Neural progenitor cell (in vitro differentiated cells): ENCODE results near the gene VASH2. TPM values are rescaled to one million over a fixed set of nuclear protein-coding genes. Genes with fewer than 3 reads are reported as not detected.

Source experiments
- DNase-seq: peaks from one replicate; pipeline ENCODE4 v3.0.0-alpha.2; 2016; ENCODE audit warnings: low spot score
- H2AFZ ChIP-seq: fragments of 200-600 bp; sonication (generic); replicated peaks from 2 replicates; pipeline ENCODE4 v1.6.1; 2016; ENCODE audit warnings: antibody characterized with exemption
- H3F3A ChIP-seq: fragments of 200-600 bp; sonication (generic); 2 replicates; pipeline ENCODE4 v1.6.1; 2016; ENCODE audit warnings: antibody characterized with exemption, low read depth
- H3K27ac ChIP-seq: fragments of 200-600 bp; sonication (generic); 2 replicates; pipeline ENCODE4 v1.5.1; 2016; ENCODE audit warnings: mild to moderate bottlenecking
- H3K27me3 ChIP-seq: fragments of 200-600 bp; sonication (generic); 2 replicates; pipeline ENCODE4 v1.6.1; 2016; ENCODE audit warnings: mild to moderate bottlenecking, moderate library complexity
- H3K36me3 ChIP-seq: fragments of 200-600 bp; sonication (generic); 2 replicates; pipeline ENCODE4 v1.5.1; 2016
- H3K4me1 ChIP-seq: fragments of 200-600 bp; sonication (generic); 2 replicates; pipeline ENCODE4 v1.6.1; 2016; ENCODE audit warnings: mixed run types
- H3K4me2 ChIP-seq: fragments of 200-600 bp; sonication (generic); 2 replicates; pipeline ENCODE4 v1.6.1; 2016
- H3K4me3 ChIP-seq: fragments of 200-600 bp; sonication (generic); 2 replicates; pipeline ENCODE4 v1.5.1; 2016
- H3K79me2 ChIP-seq: fragments of 200-600 bp; sonication (generic); 2 replicates; pipeline ENCODE4 v1.6.1; 2016; ENCODE audit warnings: low read depth
- H3K9ac ChIP-seq: fragments of 200-600 bp; sonication (generic); 2 replicates; pipeline ENCODE4 v1.6.1; 2016
- H3K9me3 ChIP-seq: fragments of 200-600 bp; sonication (generic); 2 replicates; pipeline ENCODE4 v1.5.1; 2016; ENCODE audit warnings: low read depth
- H4K20me1 ChIP-seq: fragments of 200-600 bp; sonication (generic); 2 replicates; pipeline ENCODE4 v1.6.1; 2016; ENCODE audit warnings: low read depth
- H3K27ac Mint-ChIP-seq: 3 replicates; pipeline ENCODE4 v1.8.0; 2021; ENCODE audit warnings: mixed read lengths
- H3K27me3 Mint-ChIP-seq: 2 replicates; pipeline ENCODE4 v1.8.0; 2022; ENCODE audit warnings: low read depth, mild to moderate bottlenecking, inconsistent platforms, moderate library complexity, mixed read lengths; ENCODE audit not compliant: insufficient read depth
- H3K36me3 Mint-ChIP-seq: 3 replicates; pipeline ENCODE4 v1.8.0; 2021; ENCODE audit warnings: mixed read lengths
- H3K4me1 Mint-ChIP-seq: 3 replicates; pipeline ENCODE4 v1.8.0; 2021; ENCODE audit warnings: mixed read lengths
- H3K4me3 Mint-ChIP-seq: 3 replicates; pipeline ENCODE4 v1.8.0; 2021; ENCODE audit warnings: mild to moderate bottlenecking, moderate library complexity, mixed read lengths
- H3K9me3 Mint-ChIP-seq: 3 replicates; pipeline ENCODE4 v1.8.0; 2020; ENCODE audit warnings: mixed read lengths
- CTCF ChIP-seq: fragments of 200-600 bp; sonication (generic); IDR thresholded peaks from 2 replicates; pipeline ENCODE4 v1.5.1; 2017; ENCODE audit warnings: antibody characterized with exemption, mild to moderate bottlenecking
- EZH2 ChIP-seq: fragments of 200-600 bp; sonication (generic); IDR thresholded peaks from 2 replicates; pipeline ENCODE4 v1.6.1; 2017; ENCODE audit warnings: antibody characterized with exemption, mild to moderate bottlenecking, moderate library complexity
- EZH2phosphoT487 ChIP-seq: fragments of 200-600 bp; sonication (generic); IDR thresholded peaks from 2 replicates; pipeline ENCODE4 v1.6.1; 2017; ENCODE audit warnings: antibody characterized with exemption
- total RNA-seq: library from RNA; depleted of rRNA; stranded (reverse); fragments of >200 nt; gene quantifications from 2 replicates; pipeline ENCODE4 v1.2.3, GENCODE V29; 2015; ENCODE audit warnings: low replicate concordance

The VASH2 gene
- total RNA-seq, 1 donor from 2014 or later, result 5.2 TPM

- H3K27ac ChIP-seq, result no peak overlapping the region
These were observed 7.5 kb upstream of the VASH2 start for GRCh38 chr1:212942679-212943392.

GRCh38 chr1:212943393-212943710, 7.0 kb upstream of the VASH2 start:
- Mint-ChIP-seq H3K27me3 (peaks cover 7% of the 10 kb centered on the region), H3K36me3 (peaks cover 5% of the 10 kb centered on the region), H3K4me1 (no peaks in the 10 kb centered on the region), H3K4me3 (no peak overlapping the region), H3K9me3 (peaks cover 5% of the 10 kb centered on the region), H3K27ac (no peak overlapping the region)
- H3K79me2 ChIP-seq, result no peaks in the 10 kb centered on the region
- no peak for TF ChIP-seq EZH2phosphoT487
- no peak for TF ChIP-seq CTCF
- TF ChIP-seq EZH2, result no peak
- no peaks in the 10 kb centered on the region for H3K9me3 ChIP-seq
- H3F3A ChIP-seq, result no peaks in the 10 kb centered on the region
- H3K4me2 ChIP-seq, result no peak overlapping the region
- no peaks in the 10 kb centered on the region for H4K20me1 ChIP-seq
- H3K4me3 ChIP-seq, result no peak overlapping the region
- peaks cover under 1% of the 10 kb centered on the region for H3K27me3 ChIP-seq
- no peaks in the 10 kb centered on the region for H3K36me3 ChIP-seq
- no peak overlapping the region for H3K9ac ChIP-seq
- DNase-seq, result no peak
- H3K27ac ChIP-seq, result no peak overlapping the region
- H3K4me1 ChIP-seq, result no peaks in the 10 kb centered on the region
- no peak overlapping the region for H2AFZ ChIP-seq

More at GRCh38 chr1:212942679-212943392, 7.5 kb upstream of the VASH2 start:
- H3K9me3 ChIP-seq, result no peaks in the 10 kb centered on the region
- Mint-ChIP-seq H3K27ac (no peak overlapping the region), H3K4me3 (no peak overlapping the region), H3K36me3 (peaks cover 5% of the 10 kb centered on the region), H3K9me3 (peaks cover 5% of the 10 kb centered on the region), H3K27me3 (peaks cover 7% of the 10 kb centered on the region), H3K4me1 (no peaks in the 10 kb centered on the region)
- DNase-seq, result no peak
- no peak overlapping the region for H3K4me3 ChIP-seq
- no peaks in the 10 kb centered on the region for H3F3A ChIP-seq
- H3K79me2 ChIP-seq, result no peaks in the 10 kb centered on the region
- H3K4me2 ChIP-seq, result no peak overlapping the region
- H3K36me3 ChIP-seq, result no peaks in the 10 kb centered on the region
- TF ChIP-seq EZH2 (no peak), CTCF (no peak), EZH2phosphoT487 (no peak)
- no peaks in the 10 kb centered on the region for H4K20me1 ChIP-seq
- H3K4me1 ChIP-seq, result no peaks in the 10 kb centered on the region
- no peak overlapping the region for H2AFZ ChIP-seq
- H3K9ac ChIP-seq, result no peak overlapping the region
- no peaks in the 10 kb centered on the region for H3K27me3 ChIP-seq

- no peak overlapping the region for H3K27ac Mint-ChIP-seq
- Histone ChIP-seq H3K79me2 (no peaks in the 10 kb centered on the region), H2AFZ (no peak overlapping the region), H3K36me3 (no peaks in the 10 kb centered on the region), H3K4me2 (no peak overlapping the region), H3K4me1 (no peaks in the 10 kb centered on the region), H4K20me1 (no peaks in the 10 kb centered on the region), H3K27ac (no peak overlapping the region), H3K9me3 (no peaks in the 10 kb centered on the region), H3F3A (peaks cover 1% of the 10 kb centered on the region), H3K4me3 (no peak overlapping the region), H3K27me3 (peaks cover 11% of the 10 kb centered on the region), H3K9ac (no peak overlapping the region)
- no peak for DNase-seq
- peaks cover 5% of the 10 kb centered on the region for H3K36me3 Mint-ChIP-seq
- peaks cover 7% of the 10 kb centered on the region for H3K9me3 Mint-ChIP-seq
- peaks cover 7% of the 10 kb centered on the region for H3K27me3 Mint-ChIP-seq
- no peaks in the 10 kb centered on the region for H3K4me1 Mint-ChIP-seq
- TF ChIP-seq EZH2phosphoT487, result no peak
- TF ChIP-seq EZH2, result no peak
- TF ChIP-seq CTCF, result no peak
- no peak overlapping the region for H3K4me3 Mint-ChIP-seq
These were observed 6.0 kb upstream of the VASH2 start for GRCh38 chr1:212944229-212944901.
